Pulmonary artery endothelial cell (primary cell): Measurements from ENCODE around the gene DDX21. TPM values are rescaled to one million over a fixed set of nuclear protein-coding genes. Genes with fewer than 3 reads are reported as not detected.

ENCODE experiments used
- DNase-seq: peaks from one replicate; pipeline ENCODE4 v3.0.0-alpha.2; 2011; ENCODE audit warnings: low read depth, low spot score
- total RNA-seq: library from RNA; depleted of rRNA; stranded (reverse); fragments of >200 nt; gene quantifications from 2 replicates; pipeline ENCODE4 v1.2.3, GENCODE V29; 2014

The DDX21 gene
- total RNA-seq, 1 donor from 2014 or later, result 152 TPM

DNA sequence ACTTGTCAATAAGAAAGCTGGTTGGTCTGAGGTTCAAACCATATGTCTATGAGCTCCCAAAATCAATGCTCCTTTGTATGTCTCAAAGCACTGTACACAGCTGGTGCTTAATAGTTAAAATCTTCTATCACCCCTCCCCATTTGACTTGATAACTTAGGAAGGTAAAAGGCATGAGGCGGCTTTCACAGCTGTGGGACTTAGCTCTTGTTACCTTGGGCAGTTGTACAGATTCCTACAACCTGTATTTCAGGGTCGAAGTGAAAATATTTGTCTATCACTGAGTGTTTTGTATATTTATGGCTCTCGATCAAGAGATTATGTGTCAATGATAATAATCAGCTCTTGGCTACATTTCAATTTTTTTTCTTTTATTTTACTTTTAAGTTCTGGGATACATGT lies 31.6 kb downstream of the DDX21 start:
- DNase-seq, result no peak

DNA sequence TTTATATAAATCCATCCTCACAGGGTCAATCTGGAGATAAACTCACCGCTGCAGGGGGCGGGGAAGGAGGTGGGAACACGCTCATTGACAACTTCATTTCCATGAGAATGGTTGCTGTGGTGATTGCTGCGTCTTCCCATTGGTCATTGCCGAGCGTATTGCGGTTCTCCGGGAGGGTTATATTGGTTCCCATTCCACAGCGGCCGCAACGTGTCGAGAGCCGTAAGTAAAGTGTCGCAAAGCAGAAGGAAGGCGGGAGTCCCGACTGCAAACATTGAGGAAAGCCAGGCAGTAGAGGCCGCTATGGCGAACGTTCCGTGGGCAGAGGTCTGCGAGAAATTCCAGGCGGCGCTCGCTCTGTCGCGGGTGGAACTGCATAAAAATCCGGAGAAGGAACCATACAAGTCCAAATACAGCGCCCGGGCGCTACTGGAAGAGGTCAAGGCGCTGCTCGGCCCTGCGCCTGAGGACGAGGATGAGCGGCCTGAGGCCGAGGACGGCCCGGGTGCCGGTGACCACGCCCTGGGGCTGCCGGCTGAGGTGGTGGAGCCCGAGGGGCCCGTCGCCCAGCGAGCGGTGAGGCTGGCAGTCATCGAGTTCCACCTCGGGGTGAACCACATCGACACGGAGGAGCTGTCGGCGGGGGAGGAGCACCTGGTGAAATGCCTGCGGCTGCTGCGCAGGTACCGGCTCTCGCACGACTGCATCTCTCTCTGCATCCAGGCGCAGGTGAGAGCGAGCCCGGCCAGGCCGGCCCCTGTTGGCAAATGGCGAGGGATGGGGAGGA lies 32.8 kb downstream of the DDX21 start, which contains the start of gene KIFBP:
Gene KIFBP, plus strand, starts transcription at position 274 of the 787 bp plus-strand sequence. Its CDS starts 30 bp downstream, at position 304.
- peak; percentile 94 for DNase-seq

DNA sequence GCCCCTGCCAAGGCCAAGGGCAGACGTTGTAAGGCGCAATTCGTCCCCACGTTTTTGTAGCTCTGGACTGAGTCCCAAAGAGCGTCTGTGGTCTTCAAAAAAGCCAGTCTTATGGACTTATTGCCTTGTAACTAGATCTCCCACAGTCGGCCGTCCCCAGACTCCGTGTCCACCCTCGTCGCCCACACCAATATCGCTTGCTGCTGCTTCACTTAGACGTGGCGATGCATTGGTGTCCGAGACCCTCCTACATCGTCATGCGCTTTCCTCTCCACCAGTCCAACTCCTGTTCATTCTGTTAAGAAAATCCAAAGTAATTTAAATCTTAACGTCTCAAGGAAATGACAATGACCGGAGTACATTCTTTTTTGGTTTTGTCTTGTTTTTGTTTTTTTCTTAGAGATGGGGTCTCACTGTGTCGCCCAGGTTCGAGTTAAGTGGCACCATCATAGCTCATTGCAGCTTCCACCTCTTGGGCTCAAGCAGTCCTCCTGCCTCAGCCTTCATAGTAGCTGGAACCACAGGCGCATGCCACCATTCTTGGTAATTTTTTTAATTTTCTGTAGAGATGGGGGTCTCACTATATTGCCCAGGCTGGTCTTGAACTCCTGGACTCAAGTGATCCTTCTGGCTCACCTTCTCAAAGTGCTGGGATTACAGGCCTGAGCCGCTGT lies 33.5 kb downstream of the DDX21 start:
- no peak for DNase-seq

DNA sequence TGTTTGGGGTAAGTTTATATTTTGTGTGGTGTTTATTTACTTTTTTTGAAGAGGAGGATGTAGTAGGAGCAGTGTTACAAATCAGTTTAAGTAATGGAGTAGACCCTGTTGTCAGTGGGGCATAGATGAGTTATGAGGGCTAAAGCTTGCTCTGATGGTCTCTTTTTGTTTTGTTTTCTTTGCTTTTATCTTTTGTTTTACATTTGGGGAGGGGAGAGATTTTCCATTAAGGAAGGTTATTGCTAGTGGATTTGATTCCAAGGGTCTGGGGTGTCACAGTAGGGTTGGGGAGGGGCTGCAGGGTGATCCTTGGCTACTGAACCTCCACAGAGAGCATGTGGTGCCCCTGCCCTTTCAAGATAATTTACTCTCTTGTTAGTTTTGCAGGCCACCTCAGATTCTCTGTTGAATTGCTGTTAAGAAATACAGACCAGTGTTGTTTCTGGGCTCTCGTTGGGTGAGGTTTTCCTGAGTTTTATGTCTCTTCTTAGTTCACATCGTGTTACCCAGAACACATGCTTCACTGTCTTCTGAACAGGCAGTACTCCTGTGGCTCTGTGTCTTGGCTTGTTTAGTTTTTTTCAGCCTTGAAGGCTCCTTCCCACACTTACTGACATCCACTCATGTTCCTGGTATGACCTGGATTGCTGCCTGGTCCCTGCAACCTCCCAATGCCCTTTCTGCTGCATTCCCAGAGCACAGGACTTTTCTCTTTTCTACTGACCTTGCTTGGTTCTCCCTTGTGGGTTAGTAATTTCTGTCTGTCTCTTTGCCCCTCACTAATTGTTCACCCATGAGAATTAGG lies 36.9 kb downstream of the DDX21 start:
- no peak for DNase-seq

DNA sequence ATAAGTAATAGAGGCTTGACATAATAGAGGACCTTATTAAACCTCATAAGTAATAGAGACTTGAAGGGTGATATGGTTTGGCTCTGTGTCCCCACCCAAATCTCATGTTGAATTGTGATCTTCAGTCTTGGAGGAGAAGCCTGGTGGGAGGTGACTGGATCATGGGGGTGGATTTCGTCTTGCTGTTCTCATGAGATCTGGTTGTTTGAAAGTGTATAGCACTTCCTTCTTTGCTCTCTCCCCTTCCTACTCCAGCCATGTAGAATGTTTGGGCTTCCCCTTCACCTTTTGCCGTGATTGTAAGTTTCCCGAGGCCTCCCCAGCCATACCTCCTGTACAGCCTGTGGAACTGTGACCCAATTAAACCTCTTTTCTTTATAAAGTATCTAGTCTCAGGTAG lies 41.2 kb downstream of the DDX21 start:
- DNase-seq, result no peak

DNA sequence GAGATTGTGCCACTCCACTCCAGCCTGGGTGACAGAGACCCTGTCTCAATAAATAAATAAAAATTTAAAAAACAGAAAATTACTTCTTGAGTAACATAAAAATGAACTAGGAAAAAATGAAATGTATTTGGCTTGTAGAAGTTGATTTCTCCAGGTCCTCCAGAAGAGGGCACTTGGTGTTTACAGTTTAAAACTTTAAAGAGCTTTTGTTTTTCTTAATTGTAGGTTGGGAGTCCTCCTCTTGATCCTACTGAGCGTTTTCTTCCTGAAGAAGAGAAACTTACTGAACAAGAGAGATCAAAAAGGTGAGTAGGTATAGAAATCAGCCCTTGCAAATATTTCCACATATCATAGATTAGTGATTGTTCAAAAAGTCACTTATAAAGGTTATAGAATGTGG lies 48.9 kb downstream of the DDX21 start:
- peak; percentile 30 for DNase-seq

DNA sequence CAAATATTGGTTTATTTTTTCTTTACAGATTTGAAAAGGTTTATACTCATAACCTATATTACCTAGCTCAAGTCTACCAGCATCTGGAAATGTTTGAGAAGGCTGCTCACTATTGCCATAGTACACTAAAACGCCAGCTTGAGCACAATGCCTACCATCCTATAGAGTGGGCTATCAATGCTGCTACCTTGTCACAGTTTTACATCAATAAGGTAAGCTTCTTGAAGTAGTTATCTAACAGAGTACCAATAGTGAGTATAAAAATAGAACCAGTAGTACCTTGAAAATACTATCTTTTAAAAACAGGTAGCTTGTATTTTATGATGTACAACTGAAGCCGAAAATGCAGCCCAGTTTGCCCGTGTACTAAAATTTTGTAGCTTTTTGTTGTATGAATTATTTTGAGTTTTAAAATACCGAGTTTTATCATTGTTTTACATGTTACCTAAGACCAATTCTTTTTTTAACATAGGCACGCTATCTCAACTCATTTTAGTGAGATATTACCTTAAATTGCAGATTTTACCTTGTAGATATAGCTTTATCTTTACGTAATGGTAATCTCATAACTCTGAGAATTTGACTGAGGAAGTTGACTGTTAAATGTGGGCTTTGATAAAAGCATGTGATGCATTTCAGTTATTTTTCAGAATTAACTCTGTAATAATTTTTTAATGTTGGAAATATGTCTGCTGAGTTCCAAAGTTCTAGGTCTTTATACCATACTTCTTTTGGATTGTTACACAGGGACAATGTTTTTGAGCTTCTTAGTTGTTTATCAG lies 49.9 kb downstream of the DDX21 start:
- DNase-seq, result no peak

DNA sequence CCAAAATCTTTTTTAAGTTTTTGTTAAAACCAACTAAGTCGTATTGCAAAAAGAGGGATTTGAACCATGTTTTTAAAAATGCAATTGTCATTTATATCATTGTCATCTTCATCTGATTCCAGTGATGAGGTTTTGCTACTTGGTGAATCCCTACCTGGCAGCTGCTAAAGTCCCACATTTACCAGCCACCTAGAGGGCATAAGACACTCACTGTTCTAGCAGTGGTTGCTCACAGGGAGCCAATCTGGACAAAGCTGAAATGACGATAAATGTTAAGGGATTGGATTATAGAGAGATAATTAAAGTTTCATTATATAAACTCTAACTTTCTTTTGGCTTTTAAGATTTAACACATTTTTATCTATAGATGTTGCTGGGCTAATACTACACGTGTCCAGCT lies 51.3 kb downstream of the DDX21 start:
- DNase-seq, result no peak

DNA sequence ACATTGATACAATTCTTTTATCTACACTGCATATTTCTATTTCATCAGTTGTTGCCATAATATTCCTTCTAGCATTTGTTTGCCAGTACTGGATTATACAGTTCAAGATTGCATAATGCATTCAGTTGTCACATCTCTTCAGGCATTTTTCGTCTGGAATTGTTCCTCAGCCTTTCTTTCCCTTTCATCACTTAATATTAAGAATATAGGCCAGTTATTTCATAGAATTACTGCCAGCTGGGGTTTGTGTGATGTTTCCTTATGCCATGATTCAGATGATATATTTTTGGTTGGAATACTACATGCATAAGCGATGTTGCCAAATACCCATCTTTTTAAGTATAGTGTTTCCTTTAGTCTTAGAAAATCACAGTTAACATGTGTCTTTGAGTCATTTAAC lies 53.4 kb downstream of the DDX21 start:
- no peak for DNase-seq

DNA sequence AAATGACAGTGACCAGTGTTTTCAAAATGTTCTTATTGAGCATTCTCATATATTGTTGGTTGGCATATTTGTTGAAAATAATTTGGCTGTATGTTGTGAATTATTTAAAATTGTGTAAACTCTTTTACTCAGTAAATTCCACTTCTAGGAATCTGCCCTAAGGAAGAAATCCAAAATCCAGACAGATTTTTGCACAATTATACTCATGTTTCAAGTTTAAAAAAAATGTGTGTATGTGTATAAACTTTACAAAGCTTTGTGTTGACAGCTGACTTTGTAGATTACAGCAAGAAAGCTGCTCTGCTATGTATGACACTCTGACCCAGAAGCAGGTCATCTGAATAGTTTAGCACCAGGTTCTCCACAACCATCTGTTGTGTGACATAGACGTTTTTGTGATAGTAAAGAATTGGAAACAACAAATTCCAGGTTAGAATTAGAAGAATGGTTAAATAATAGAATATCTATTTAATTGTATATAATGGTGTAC lies 54.2 kb downstream of the DDX21 start:
- no peak for DNase-seq

DNA sequence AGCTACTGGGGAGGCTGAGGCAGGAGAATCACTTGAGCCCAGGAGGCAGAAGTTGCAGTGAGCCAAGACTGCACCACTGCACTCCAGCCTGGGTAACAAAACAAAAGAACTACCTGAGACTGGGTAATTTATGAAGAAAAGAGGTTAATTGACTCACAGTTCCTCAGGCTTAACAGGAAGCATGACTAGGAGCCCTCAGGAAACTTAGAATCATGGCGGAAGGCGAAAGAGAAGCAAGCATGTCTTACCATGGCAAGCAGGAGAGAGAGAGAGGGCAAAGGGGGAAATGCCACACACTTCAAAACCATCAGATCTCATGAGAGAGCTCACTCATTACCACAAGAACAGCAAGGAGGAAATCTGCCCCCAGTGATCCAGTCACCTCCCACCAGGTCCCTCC lies 56.8 kb downstream of the DDX21 start:
- DNase-seq, result peak; percentile 55

DNA sequence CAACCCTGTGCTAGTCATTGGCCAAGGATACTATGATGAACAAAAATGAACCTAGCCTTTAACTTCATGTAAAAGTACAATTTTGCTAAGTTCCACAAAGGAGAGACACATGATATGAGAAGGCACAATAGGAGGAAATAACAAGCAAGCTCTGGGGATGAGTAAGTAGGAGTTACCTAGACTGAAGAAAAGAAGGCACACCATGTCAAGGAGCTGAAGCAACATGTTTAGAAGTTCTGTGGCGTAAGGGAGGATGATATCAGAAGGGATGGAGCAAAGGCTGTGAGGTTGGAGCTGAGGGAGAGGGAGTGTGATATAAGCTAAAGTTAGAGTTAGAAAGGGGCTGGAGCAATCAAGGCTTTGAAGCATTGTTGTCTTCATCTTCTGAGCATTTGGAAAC lies 58.2 kb downstream of the DDX21 start:
- DNase-seq, result peak; percentile 69

DNA sequence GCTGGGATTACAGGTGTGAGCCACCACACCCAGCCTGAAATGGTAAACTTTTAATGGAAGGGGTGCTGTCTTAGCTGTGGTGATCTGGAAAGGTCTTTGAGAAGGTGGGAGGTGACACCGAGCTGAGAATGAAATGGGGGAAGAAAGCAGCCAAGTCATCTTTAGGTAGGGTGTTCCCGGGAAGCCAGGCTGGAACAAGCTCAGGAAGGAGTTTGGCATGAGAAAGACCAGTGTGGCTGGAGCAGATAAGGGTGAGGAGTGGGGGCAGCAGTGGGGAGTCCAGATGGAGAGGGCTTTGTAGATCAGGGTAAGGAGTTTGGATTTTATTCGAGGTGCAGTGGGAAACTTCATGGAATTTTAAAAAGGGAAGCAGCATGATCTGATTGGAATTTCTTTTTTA lies 62.6 kb downstream of the DDX21 start:
- no peak for DNase-seq

DNA sequence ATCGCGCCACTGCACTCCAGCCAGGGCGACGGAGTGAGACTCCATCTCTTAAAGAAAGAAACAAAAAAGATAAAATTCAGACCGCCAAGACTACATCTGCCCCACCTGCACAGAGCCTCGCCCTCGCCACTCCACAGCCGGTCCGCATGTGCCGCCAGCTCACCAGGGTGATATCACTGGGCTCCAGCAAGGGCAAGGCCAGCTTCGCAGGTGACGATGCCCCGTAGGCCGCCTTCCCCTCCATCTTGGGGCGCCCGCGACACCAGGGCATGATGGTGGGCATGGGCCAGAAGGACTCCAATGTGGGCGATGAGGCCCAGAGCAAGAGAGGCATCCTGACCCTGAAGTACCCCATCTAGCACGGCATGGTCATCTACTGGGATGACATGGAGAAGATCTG lies 66.6 kb downstream of the DDX21 start:
- DNase-seq, result no peak

DNA sequence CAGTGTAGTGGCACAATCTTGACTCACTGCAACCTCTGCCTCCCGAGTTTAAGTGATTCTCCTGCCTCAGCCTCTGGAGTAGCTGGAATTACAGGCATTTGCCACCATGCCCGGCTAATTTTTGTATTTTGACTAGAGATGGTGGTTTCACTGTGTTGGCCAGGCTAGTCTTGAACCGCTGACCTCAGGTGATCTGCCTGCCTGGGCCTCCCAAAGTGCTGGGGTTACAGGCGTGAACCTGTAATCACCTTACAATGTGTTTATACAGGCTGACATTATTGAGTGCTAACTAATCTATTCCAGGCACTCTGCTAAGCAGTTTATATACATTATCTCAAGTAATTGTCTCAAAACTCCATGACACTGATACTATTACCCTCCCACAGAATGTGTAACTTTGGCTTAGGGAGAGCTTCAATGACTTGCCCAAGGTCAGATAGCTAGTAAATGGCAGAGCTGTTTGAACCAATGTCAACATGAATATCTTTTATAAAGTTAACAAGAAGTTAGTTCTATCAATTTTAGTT lies 69.5 kb downstream of the DDX21 start:
- no peak for DNase-seq

DNA sequence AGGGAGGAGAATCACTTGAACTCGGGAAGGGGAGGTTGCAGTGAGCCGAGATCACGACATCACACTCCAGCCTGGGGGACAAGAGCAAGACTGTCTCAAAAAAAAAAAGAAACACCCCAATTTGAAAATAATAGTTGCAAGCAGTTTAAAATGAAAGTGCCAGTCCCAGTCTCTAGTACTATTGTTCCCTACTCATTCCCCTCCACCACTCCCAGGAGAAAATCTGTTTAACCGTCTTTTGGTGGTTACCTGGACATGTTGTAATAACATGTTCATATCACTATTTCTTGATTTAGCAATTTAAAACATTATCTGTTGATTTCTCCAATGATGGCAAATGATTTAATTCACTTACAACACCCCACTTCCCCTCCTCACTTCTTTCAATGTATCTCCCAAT lies 77.3 kb downstream of the DDX21 start:
- DNase-seq, result no peak

Other genes with a start within 250 kb of the DDX21 start
- gene CCAR1, start 234.9 kb upstream of the DDX21 start, total RNA-seq, result 30.9 and 40.4 TPM in 2 replicates
- 0.11 and 0.13 TPM in 2 replicates for gene STOX1, start 128.6 kb upstream of the DDX21 start, total RNA-seq
- gene DDX50, start 54.9 kb upstream of the DDX21 start, total RNA-seq, result 38.8 and 43.6 TPM in 2 replicates
- gene KIFBP, start 32.6 kb downstream of the DDX21 start, total RNA-seq, result 29.6 and 46.1 TPM in 2 replicates
- 1,537 and 1,720 TPM in 2 replicates for gene SRGN, start 131.9 kb downstream of the DDX21 start, total RNA-seq
- gene VPS26A, start 168.0 kb downstream of the DDX21 start, total RNA-seq, result 39.1 and 44.4 TPM in 2 replicates
- 25.1 and 31.1 TPM in 2 replicates for gene SUPV3L1, start 224.1 kb downstream of the DDX21 start, total RNA-seq